Hematopoietic multipotent progenitor cell (in vitro differentiated cells): ENCODE data around the gene SARS1. TPM values are rescaled to one million over a fixed set of nuclear protein-coding genes. Genes with fewer than 3 reads are reported as not detected.
"Not testable (repeated sequence)": the region's sequence is repeated elsewhere in the genome, so short reads cannot be mapped to it uniquely, and the experiment has no call there.

Experiments
- DNase-seq, 3 donors: peaks; one replicate each; pipeline ENCODE4 v3.0.0-alpha.2; 2011 to 2015; ENCODE audit warnings: low read depth in 2 of 3, low spot score in 2 of 3
- total RNA-seq: library from RNA; depleted of rRNA; stranded (reverse); fragments of >200 nt; gene quantifications from one replicate; pipeline ENCODE4 v1.2.3, GENCODE V29; 2012

SARS1 gene, protein sequence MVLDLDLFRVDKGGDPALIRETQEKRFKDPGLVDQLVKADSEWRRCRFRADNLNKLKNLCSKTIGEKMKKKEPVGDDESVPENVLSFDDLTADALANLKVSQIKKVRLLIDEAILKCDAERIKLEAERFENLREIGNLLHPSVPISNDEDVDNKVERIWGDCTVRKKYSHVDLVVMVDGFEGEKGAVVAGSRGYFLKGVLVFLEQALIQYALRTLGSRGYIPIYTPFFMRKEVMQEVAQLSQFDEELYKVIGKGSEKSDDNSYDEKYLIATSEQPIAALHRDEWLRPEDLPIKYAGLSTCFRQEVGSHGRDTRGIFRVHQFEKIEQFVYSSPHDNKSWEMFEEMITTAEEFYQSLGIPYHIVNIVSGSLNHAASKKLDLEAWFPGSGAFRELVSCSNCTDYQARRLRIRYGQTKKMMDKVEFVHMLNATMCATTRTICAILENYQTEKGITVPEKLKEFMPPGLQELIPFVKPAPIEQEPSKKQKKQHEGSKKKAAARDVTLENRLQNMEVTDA
- total RNA-seq: 49.0 TPM

GRCh38 chr1:109213824-109214693 is at the start of gene SARS1:
Gene SARS1, plus strand, starts transcription at chr1:109213918. Its CDS starts 75 bp downstream, at chr1:109213993.
- DNase-seq: peak; percentile 83 to 86 (median 84)

- no peak for DNase-seq
These were observed 49.2 kb upstream of the SARS1 start for GRCh38 chr1:109164538-109164937.

DNA sequence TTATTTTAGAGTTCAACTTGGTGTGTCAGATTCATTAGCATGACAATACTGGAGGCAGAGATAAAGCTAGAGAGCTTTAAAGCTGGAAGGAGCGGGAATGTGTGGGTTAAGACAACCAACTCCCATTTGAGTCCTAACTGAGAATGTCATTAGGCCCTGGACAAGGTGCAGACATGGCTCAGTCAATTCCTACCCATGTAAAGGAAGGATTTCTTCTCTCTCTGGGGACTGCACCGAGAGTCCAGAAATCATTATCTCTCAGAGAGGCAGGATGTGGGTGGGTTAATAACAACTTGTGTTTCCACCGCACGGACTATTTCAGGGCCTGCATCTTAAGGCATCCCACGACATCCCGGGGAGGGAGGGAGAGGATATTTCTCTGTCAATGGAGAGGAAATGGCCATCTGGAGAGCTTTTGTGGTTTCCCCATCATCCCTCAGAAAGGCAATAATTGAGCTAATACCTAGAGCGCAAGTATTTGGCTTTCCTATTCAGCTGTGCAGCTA is 46.7 kb upstream of the SARS1 start:
- DNase-seq: no peak

DNA sequence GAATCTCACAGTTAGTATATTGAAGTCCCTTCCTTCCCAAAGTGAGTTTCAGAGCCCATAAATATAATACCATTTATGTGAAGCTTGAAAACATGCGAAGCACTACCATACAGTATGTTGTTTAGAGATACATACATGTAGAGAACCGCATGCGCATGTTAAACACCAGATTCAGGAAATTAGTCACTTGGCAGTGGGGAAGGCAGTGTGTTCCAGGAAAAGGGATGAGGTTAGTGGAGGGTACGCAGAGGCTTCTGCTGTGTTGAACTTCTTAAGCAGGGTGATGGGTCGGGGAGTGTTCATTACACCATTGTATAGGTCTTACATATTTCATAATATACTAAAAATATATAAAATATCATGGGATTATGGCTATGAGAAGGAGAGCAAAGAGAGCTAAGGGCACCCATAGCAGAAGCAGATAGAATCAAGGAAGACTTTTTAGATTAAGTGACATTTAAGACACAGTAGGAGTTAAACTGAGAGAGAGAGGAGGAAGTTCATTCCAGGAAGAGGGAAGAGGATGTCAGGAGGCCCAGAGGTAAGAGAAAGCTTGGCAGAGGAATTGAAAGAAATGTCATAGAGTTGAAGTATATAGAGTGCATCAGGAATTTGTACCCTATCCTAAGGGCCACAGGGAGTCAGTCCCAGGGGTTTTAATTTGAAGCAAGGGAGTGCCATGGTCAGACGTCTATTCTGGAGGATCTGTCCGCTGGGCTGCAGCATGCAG is 43.5 kb upstream of the SARS1 start:
- DNase-seq: no peak

DNA sequence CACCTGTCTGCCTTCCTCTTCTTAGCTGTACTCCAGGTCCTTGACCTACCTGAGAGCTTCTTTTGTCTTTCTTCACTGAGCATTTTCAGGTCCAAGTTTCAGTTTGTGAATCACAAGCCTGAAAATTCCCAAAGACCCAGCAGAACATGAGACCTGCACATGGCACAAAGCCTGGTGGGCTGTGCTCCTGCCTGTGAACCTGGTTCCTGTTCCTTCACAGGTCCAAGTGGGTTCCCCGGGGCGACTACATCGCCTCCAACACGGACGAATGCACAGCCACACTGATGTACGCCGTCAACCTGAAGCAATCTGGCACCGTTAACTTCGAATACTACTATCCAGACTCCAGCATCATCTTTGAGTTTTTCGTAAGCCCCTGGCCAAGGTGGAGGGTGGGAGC is 42.1 kb upstream of the SARS1 start:
- DNase-seq: no peak

- not testable (repeated sequence) for DNase-seq
These were observed 37.4 kb upstream of the SARS1 start for GRCh38 chr1:109176349-109176748.

- DNase-seq: not testable (repeated sequence)
These were observed 33.0 kb upstream of the SARS1 start for GRCh38 chr1:109180715-109181084.

DNA sequence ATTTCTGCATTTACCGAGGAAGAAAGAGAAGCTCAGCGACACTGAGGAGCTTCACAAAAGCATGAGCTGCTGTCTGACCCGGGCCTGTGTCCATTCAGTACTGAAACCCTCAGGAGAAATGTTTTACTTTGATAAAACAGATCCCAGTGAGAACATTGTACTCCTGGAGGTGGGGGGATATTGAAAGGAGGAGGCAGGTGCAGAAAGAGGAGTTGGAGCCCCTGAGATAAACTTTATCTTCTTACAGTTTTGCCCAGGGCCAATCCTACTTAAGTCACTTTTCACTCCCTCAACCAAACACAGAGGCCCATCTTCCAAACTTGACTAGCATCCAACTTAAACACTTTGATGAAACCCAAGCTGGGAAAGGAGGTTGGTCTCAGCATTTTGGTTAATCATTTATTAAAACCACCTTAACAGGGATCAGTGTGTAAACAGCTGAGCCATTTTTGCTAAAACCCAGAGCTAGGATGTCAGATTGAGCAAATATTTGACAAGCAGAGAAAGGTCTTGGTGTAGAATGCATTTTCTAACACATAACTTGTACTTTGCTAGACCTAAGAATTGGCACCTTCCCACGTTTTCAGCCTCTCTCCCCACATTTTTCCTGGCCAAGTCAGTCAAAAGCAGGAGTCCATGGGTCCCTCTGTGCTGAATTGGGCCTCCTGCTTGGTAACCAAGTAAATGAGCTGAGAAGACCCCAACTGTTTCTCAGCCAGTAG is 32.5 kb upstream of the SARS1 start:
- no peak for DNase-seq

- DNase-seq: no peak
These were observed 31.9 kb upstream of the SARS1 start for GRCh38 chr1:109181807-109182163.

- no peak for DNase-seq
These were observed 30.5 kb upstream of the SARS1 start for GRCh38 chr1:109183058-109183738.

- no peak for DNase-seq
These were observed 29.0 kb upstream of the SARS1 start for GRCh38 chr1:109184687-109185086.

DNA sequence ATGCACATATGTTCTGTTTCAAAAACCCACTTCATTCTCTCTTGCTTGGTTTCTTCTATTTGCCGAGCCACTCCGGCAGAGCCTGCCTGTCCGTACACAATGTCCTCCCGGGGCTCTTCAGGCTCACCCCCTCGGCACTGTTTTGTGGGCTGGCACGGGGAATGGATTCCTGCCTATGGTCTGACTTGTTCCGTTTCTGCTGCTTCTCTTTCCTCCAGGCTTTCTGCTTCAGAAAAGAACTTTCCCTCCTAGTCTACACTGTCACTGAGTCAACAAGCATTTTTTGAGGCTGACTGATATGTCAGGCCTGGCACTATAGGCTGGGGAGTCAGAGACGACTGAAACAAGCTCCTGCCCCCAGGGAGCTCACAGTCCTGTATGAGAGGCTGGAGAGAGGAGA is 28.4 kb upstream of the SARS1 start:
- DNase-seq: no peak

DNA sequence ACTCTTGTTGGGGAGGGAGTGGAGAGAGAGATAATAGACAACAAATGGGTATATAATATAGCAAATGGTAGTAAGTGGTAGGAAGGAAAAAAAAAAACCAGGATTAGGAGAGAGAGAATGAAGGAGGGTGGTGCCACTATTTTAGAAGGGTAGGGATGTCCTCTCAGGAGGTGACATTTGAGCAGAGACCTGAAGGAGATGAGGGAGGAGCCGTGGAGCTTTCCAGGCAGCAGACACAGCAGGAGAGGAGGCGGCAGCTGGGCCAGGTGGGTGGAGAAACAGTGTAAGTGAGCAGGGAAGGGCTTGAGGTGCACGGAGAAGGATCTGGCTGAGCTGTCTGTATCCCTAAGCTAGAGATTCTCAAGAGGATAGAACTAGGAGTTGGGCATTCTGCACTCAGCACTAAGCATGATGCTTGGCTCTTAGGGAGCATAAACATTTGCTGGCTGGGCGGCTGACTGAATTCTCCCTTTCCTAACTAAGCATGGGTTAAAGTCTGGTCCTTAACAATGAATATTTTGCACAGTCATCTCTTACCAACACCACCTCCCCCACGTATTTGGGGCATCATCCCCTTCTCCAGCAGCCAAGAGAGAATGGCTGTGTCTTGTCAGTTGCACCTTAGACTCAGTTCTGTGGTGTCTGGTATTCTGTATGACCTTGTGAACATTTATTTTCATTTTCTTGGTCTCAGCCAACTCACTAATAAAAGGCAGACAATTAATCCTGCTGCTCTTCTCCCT is 27.6 kb upstream of the SARS1 start:
- no peak for DNase-seq

GRCh38 chr1:109186733-109187086 is 27.0 kb upstream of the SARS1 start:
- no peak for DNase-seq

DNA sequence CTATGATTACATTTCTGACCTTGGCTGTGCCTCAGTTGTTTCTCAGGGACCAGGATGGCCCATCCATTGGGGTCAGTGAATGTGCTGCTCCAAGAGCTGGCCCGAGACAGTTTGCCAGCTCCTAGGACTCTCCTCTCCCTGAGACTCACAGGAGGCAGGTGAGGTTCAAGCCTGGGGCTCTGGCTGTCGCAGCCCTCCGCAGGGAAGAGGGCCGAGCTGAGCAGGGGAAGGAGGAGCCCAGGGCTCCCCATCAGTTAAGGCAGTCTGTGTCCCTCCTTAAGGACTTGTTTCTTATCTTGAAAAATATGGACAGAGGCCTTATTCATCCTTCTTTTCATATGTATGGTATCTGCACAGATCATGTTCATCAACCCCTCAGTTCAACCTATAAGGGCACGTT is 26.6 kb upstream of the SARS1 start:
- no peak for DNase-seq

DNA sequence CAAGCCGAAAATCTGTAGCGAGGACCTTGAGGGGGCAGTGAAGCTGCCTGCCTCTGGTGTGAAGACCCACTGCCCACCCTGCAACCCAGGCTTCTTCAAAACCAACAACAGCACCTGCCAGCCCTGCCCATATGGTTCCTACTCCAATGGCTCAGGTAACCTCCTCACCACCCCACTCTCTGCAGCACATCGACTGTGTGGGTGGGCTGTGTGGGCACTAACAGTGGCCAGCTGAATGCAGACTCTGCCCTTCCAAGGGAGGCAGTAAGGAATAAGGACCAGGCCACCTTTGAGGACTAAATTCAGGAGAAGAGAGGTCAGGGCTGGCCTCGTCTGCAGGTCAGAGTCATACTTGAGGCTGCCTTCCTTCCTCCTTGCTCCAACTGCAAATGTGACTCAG is 25.5 kb upstream of the SARS1 start:
- DNase-seq: no peak

DNA sequence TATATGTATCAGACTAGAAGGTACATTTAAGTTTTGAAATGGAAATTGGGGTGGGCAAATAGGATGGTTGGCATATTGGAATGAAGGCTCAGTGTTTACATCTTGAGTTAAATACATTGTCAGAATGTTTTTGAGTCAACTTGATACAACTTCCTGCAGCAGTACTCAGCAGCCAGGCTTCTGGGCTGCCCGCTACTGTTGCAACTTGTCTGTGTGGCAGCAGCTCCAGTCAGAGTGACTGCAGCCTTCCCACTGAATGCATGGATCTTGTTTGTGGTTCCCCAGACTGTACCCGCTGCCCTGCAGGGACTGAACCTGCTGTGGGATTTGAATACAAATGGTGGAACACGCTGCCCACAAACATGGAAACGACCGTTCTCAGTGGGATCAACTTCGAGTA is 24.9 kb upstream of the SARS1 start:
- no peak for DNase-seq

- DNase-seq: no peak
These were observed 23.5 kb upstream of the SARS1 start for GRCh38 chr1:109190189-109190588.

DNA sequence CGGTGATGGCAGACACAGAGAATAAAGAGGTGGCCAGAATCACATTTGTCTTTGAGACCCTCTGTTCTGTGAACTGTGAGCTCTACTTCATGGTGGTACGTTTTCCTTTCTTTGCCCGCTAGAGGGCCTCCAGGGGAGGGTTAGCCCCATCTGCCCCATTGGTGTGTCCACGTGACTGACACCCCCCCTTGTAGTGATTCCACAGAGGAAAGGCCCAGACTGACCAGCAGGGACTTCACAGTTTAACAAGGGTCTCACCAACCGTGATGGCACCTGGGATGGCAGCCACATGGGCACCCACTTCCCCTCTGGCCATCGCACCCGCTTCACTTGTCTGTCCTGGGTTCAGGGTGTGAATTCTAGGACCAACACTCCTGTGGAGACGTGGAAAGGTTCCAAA is 22.3 kb upstream of the SARS1 start:
- peak in 1 of 3 donors; percentile 19 for DNase-seq
